GM21529 (cell line): Measurements from ENCODE around the gene PYGB.
"Not testable (repeated sequence)": the region's sequence is repeated elsewhere in the genome, so short reads cannot be mapped to it uniquely, and the experiment has no call there.

Source experiments
- ATAC-seq: cut with Tn5 transposase; IDR thresholded peaks from one replicate; pipeline ENCODE4 v1.9.1; 2021; ENCODE audit not compliant: unreplicated experiment

PYGB gene

GRCh38 chr20:25325997-25326396 is 78.1 kb downstream of the PYGB start:
- no peak for ATAC-seq

- ATAC-seq, result no peak
Measured at GRCh38 chr20:25327521-25328235, 79.8 kb downstream of the PYGB start.

- no peak for ATAC-seq
Measured at GRCh38 chr20:25328954-25329498, 81.1 kb downstream of the PYGB start.

DNA sequence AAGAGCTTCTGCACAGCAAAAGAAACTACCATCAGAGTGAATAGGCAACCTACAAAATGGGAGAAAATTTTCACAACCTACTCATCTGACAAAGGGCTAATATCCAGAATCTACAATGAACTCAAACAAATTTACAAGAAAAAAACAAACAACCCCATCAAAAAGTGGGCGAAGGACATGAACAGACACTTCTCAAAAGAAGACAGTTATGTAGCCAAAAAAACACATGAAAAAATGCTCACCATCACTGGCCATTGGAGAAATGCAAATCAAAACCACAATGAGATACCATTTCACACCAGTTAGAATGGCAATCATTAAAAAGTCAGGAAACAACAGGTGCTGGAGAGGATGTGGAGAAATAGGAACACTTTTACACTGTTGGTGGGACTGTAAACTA is 87.1 kb downstream of the PYGB start:
- ATAC-seq, result not testable (repeated sequence)

GRCh38 chr20:25336561-25337422 is 88.9 kb downstream of the PYGB start:
- no peak for ATAC-seq

DNA sequence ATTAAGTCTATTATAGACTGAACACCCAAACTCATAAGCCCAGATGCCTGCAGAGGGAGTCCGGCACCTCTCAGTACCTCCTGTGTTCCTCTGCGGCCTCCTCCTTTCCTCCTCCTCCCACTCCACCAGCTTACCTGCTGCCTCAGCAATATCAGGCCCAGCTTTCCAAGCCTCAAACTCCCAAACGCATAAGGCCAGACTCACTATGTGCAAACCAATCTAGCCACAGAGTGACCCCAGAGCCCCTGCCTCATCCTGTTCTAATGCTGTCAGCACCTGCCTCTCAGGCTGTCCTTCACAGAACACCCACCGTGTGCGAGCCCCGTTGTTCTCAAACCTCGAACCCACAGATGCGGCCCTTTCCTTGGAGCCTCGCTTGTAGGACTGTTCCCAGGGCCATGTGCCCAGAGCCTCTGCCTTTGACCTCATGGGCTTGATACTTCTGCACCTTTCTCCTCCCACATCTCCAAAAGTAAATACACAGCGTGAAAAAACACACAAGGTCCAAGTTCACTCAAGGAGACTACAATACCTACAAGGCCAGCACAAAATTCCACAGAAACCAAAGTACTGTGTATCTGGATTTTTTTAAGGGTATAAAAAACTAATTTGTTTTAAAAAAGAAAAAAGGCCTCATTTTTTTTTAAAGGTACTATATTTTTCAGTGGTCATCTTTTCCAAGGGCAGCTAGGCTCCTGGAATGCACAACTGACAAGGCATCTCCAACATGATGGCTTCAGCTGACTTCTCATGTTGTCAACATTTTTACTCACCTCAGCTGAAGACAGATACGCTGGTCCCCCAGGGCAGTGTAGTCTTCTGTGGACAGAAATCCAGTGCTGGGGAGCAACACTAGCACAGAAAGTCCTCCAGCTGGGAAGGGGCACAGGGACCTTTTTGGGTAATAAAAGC is 90.5 kb downstream of the PYGB start:
- ATAC-seq, result no peak

GRCh38 chr20:25339608-25340007 is 91.7 kb downstream of the PYGB start:
- ATAC-seq, result no peak

GRCh38 chr20:25340380-25340779 is 92.5 kb downstream of the PYGB start:
- no peak for ATAC-seq

DNA sequence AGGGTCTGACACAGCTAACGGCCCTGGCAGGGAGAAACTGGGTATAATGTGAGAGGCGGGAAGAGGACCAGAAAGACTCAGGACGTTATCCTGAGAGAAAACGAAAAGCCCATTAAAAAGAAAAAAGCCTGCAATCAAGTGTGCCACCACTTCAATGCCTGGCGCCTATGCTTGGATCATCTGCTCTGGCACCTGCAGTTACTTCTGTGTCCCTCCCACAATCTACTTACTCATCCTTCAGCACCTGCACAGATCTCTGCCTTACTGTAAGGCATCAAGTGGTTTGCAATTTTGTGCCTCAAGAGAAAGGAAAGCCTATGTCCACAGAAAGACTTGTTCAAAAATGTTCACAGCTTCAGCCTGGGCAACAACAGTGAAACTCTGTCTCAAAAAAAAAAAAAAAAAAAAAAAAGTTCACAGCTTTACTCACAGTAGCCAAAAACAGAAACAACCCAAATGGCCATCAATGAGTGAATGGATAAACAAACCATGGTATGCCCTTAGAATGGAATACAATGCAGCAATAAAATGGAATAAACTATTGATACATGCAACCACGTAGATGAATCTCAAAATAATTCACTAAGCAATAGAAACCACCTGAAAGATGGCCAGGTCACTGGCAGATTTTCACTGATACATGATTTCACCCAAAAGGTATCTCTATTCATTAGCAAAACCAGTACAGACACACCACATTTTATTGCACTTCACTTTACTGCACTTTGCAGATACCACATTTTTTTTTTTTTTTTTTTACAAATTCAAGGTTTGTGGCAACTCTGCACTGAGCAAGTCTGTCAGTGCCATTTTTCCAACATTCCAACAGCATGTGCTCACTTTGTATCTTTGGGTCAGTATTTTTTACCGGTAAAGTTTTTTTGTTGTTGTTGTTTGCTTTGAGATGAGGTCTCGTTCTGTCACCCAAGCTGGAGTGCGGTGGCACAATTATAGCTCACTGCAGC is 94.1 kb downstream of the PYGB start:
- ATAC-seq, result no peak

GRCh38 chr20:25344634-25345033 is 96.7 kb downstream of the PYGB start:
- no peak for ATAC-seq

DNA sequence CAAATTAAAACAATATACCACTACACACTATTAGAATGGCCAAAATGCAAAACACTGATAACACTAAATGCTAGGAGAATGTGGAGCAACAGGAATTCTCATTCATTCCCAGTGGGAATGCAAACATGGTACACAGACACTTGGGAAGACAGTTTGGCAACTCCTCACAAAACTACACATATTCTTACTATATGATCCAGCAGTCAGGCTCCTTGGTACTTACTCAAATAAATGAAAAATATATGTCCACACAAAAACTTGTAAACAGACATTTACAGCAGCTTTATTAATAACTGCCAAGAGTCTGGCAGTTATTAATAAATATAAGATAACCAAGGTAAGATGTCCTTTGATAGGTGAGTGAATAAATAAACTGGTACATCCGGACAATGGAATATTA is 97.8 kb downstream of the PYGB start:
- no peak for ATAC-seq

DNA sequence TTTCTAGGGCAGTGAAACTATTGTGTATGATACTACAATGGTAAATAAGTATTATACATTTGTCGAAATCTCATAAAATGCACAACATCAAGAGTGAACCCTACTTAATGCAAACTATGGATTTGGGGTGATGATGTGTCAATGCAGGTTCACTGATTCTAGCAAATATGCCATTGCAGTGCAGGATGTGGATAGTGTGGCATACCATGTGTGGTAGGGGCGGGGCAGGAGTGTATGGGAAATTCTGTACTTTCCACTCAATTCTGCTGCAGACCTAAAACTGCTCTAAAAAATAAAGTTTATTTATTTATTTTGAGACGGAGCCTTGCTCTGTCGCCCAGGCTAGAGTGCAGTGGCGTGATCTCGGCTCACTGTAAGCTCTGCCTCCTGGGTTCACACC is 98.5 kb downstream of the PYGB start:
- no peak for ATAC-seq
